Muscle layer of duodenum (tissue), 2 donors: Measurements from ENCODE around the gene CD300LG.

Experiments
- H3K27ac ChIP-seq: one replicate; pipeline ENCODE4 v1.7.0; 2013; ENCODE audit warnings: mild to moderate bottlenecking, low read length
- H3K27me3 ChIP-seq: one replicate; pipeline ENCODE4 v1.7.0; 2013; ENCODE audit warnings: low read depth, mild to moderate bottlenecking, control low read depth, low read length
- H3K36me3 ChIP-seq, 2 donors: one replicate each; pipeline ENCODE4 v1.7.0; 2013; ENCODE audit warnings: low read length in 2 of 2, control low read depth in 1 of 2, mild to moderate bottlenecking in 1 of 2; ENCODE audit not compliant: insufficient read depth in 2 of 2, control insufficient read depth in 1 of 2
- H3K4me1 ChIP-seq, 2 donors: one replicate each; pipeline ENCODE4 v1.7.0; 2013; ENCODE audit warnings: low read length in 2 of 2, mild to moderate bottlenecking in 2 of 2, control low read depth in 1 of 2, moderate library complexity in 1 of 2; ENCODE audit not compliant: insufficient read depth in 2 of 2, control insufficient read depth in 1 of 2
- H3K4me3 ChIP-seq, 2 donors: one replicate each; pipeline ENCODE4 v1.7.0; 2013; ENCODE audit warnings: low read length in 2 of 2, low read depth in 1 of 2, mild to moderate bottlenecking in 1 of 2
- H3K9me3 ChIP-seq, 2 donors: one replicate each; pipeline ENCODE4 v1.7.0; 2013; ENCODE audit warnings: low read length in 2 of 2, control low read depth in 1 of 2, mild to moderate bottlenecking in 1 of 2; ENCODE audit not compliant: control insufficient read depth in 1 of 2
- donor health status: healthy.

Gene CD300LG

GRCh38 chr17:43812396-43813265, 34.3 kb upstream of the CD300LG start:
- H3K36me3 ChIP-seq, result peaks cover 6% of the 10 kb centered on the region in 2 donors
- H3K4me3 ChIP-seq, result no peak overlapping the region

GRCh38 chr17:43813386-43813785, 33.6 kb upstream of the CD300LG start:
- Histone ChIP-seq H3K36me3 (peaks cover 4 to 6% of the 10 kb centered on the region in 2 donors), H3K4me1 (no peaks in the 10 kb centered on the region), H3K27ac (no peak overlapping the region)

More at GRCh38 chr17:43812396-43813265, 34.3 kb upstream of the CD300LG start:
- no peaks in the 10 kb centered on the region for H3K9me3 ChIP-seq
- no peak overlapping the region for H3K27ac ChIP-seq
- H3K27me3 ChIP-seq, result no peaks in the 10 kb centered on the region
- H3K4me1 ChIP-seq, result no peaks in the 10 kb centered on the region

GRCh38 chr17:43814026-43814425, 33.0 kb upstream of the CD300LG start:
- Histone ChIP-seq H3K27ac (no peak overlapping the region), H3K4me1 (no peaks in the 10 kb centered on the region), H3K36me3 (peaks cover 0 to 6% of the 10 kb centered on the region in 2 donors), H3K27me3 (no peaks in the 10 kb centered on the region), H3K9me3 (no peaks in the 10 kb centered on the region), H3K4me3 (no peak overlapping the region)

More at GRCh38 chr17:43813386-43813785, 33.6 kb upstream of the CD300LG start:
- H3K27me3 ChIP-seq, result no peaks in the 10 kb centered on the region
- H3K9me3 ChIP-seq, result no peaks in the 10 kb centered on the region
- no peak overlapping the region for H3K4me3 ChIP-seq

GRCh38 chr17:43814714-43815113, 32.3 kb upstream of the CD300LG start:
- Histone ChIP-seq H3K36me3 (peaks cover 0 to 6% of the 10 kb centered on the region in 2 donors), H3K27ac (no peak overlapping the region), H3K9me3 (no peaks in the 10 kb centered on the region), H3K27me3 (no peaks in the 10 kb centered on the region), H3K4me3 (no peak overlapping the region), H3K4me1 (no peaks in the 10 kb centered on the region)

- H3K27me3 ChIP-seq, result no peaks in the 10 kb centered on the region
- no peaks in the 10 kb centered on the region for H3K9me3 ChIP-seq
- no peak overlapping the region for H3K4me3 ChIP-seq
- no peaks in the 10 kb centered on the region for H3K4me1 ChIP-seq
- no peak overlapping the region for H3K27ac ChIP-seq
- no peaks in the 10 kb centered on the region for H3K36me3 ChIP-seq
These were observed 30.3 kb upstream of the CD300LG start for GRCh38 chr17:43816336-43817320.

DNA sequence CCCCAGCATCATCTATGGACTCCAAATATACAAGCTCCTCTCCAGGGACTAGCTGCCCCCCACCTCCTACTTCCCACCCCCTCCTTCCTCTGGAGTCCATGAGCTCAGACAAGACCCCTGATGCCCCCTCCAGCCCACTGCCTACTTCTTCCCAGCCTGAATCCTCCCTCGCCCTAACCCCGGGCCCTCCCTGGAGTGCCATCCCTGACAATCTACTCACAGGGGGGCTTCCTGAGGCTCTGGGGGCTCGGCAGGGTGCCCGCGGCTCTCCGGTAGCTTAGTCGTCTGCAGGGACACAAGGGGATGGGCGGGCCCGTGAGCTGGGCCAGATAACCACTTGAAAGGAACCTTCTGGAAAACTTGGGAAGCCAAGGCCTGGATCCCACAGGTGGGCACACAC, 29.1 kb upstream of the CD300LG start:
- Histone ChIP-seq H3K4me1 (no peaks in the 10 kb centered on the region), H3K36me3 (no peaks in the 10 kb centered on the region), H3K27ac (no peak overlapping the region), H3K27me3 (no peaks in the 10 kb centered on the region), H3K9me3 (no peaks in the 10 kb centered on the region), H3K4me3 (no peak overlapping the region)

- no peak overlapping the region for H3K4me3 ChIP-seq
- H3K36me3 ChIP-seq, result no peaks in the 10 kb centered on the region
- H3K4me1 ChIP-seq, result no peaks in the 10 kb centered on the region
- H3K27ac ChIP-seq, result no peak overlapping the region
- H3K9me3 ChIP-seq, result no peaks in the 10 kb centered on the region
- no peaks in the 10 kb centered on the region for H3K27me3 ChIP-seq
These were observed 28.0 kb upstream of the CD300LG start for GRCh38 chr17:43818966-43819365.

GRCh38 chr17:43820759-43821158, 26.2 kb upstream of the CD300LG start:
- Histone ChIP-seq H3K4me1 (no peaks in the 10 kb centered on the region), H3K4me3 (no peak overlapping the region), H3K27ac (no peak overlapping the region), H3K9me3 (no peaks in the 10 kb centered on the region), H3K27me3 (no peaks in the 10 kb centered on the region), H3K36me3 (no peaks in the 10 kb centered on the region)

- Histone ChIP-seq H3K4me1 (no peaks in the 10 kb centered on the region), H3K9me3 (no peaks in the 10 kb centered on the region), H3K27ac (peak overlapping the region; percentile 34), H3K27me3 (no peaks in the 10 kb centered on the region), H3K36me3 (peaks cover 0 to 6% of the 10 kb centered on the region in 2 donors), H3K4me3 (no peak overlapping the region)
These were observed 24.3 kb upstream of the CD300LG start for GRCh38 chr17:43822570-43823190.

GRCh38 chr17:43823350-43824084, 23.5 kb upstream of the CD300LG start:
- Histone ChIP-seq H3K27ac (peak overlapping the region; percentile 34), H3K4me3 (no peak overlapping the region), H3K9me3 (no peaks in the 10 kb centered on the region), H3K27me3 (no peaks in the 10 kb centered on the region), H3K4me1 (no peaks in the 10 kb centered on the region), H3K36me3 (peaks cover 0 to 6% of the 10 kb centered on the region in 2 donors)
